ENCODE data around the gene USP44. TPM values are rescaled to one million over a fixed set of nuclear protein-coding genes. Genes with fewer than 3 reads are reported as not detected.

USP44 gene
- total RNA-seq, 1 donor from 2014 or later = 10.4 TPM

GRCh38 chr12:95497031-95497430, 54.2 kb downstream of the USP44 start:
- no peak overlapping the region for H3K27ac Mint-ChIP-seq (ENCODE audit: unreplicated experiment)
- peaks cover 2% of the 10 kb centered on the region for H3K27me3 Mint-ChIP-seq (ENCODE audit: unreplicated experiment)
- no peak for DNase-seq (ENCODE audit: low spot score)
- no peak for TF ChIP-seq CTCF (IDR thresholded peaks at IDR 0.05; ENCODE audit: unreplicated experiment)
- peaks cover 24% of the 10 kb centered on the region for H3K36me3 Mint-ChIP-seq (ENCODE audit: low read depth, unreplicated experiment)
- H3K4me1 Mint-ChIP-seq (ENCODE audit: unreplicated experiment) = peaks cover 4% of the 10 kb centered on the region
- H3K4me3 Mint-ChIP-seq (ENCODE audit: unreplicated experiment) = no peak overlapping the region
- H3K9me3 Mint-ChIP-seq (ENCODE audit: unreplicated experiment) = no peaks in the 10 kb centered on the region

GRCh38 chr12:95495433-95495832, 55.8 kb downstream of the USP44 start:
- no peak for DNase-seq (ENCODE audit: low spot score)
- Mint-ChIP-seq H3K4me1 (ENCODE audit: unreplicated experiment) (peaks cover 2% of the 10 kb centered on the region), H3K27me3 (ENCODE audit: unreplicated experiment) (peaks cover 2% of the 10 kb centered on the region), H3K4me3 (ENCODE audit: unreplicated experiment) (no peak overlapping the region), H3K9me3 (ENCODE audit: unreplicated experiment) (no peaks in the 10 kb centered on the region), H3K27ac (ENCODE audit: unreplicated experiment) (no peak overlapping the region), H3K36me3 (ENCODE audit: low read depth, unreplicated experiment) (peaks cover 24% of the 10 kb centered on the region)
- no peak for TF ChIP-seq CTCF (IDR thresholded peaks at IDR 0.05; ENCODE audit: unreplicated experiment)

- TF ChIP-seq CTCF (IDR thresholded peaks at IDR 0.05; ENCODE audit: unreplicated experiment) = no peak
- Mint-ChIP-seq H3K4me3 (ENCODE audit: unreplicated experiment) (no peak overlapping the region), H3K4me1 (ENCODE audit: unreplicated experiment) (no peaks in the 10 kb centered on the region), H3K9me3 (ENCODE audit: unreplicated experiment) (no peaks in the 10 kb centered on the region), H3K27me3 (ENCODE audit: unreplicated experiment) (peaks cover 2% of the 10 kb centered on the region), H3K27ac (ENCODE audit: unreplicated experiment) (no peak overlapping the region), H3K36me3 (ENCODE audit: low read depth, unreplicated experiment) (peaks cover 24% of the 10 kb centered on the region)
- no peak for DNase-seq (ENCODE audit: low spot score)
These were observed 56.4 kb downstream of the USP44 start for GRCh38 chr12:95494888-95495287.

- Mint-ChIP-seq H3K36me3 (ENCODE audit: low read depth, unreplicated experiment) (peaks cover 9% of the 10 kb centered on the region), H3K27me3 (ENCODE audit: unreplicated experiment) (no peaks in the 10 kb centered on the region), H3K27ac (ENCODE audit: unreplicated experiment) (no peak overlapping the region), H3K9me3 (ENCODE audit: unreplicated experiment) (no peaks in the 10 kb centered on the region), H3K4me3 (ENCODE audit: unreplicated experiment) (no peak overlapping the region), H3K4me1 (ENCODE audit: unreplicated experiment) (no peaks in the 10 kb centered on the region)
- no peak for TF ChIP-seq CTCF (IDR thresholded peaks at IDR 0.05; ENCODE audit: unreplicated experiment)
- DNase-seq (ENCODE audit: low spot score) = no peak
These were observed 58.8 kb downstream of the USP44 start for GRCh38 chr12:95492462-95492861.

- no peak overlapping the region for H3K4me3 Mint-ChIP-seq (ENCODE audit: unreplicated experiment)
- no peak for DNase-seq (ENCODE audit: low spot score)
- no peaks in the 10 kb centered on the region for H3K9me3 Mint-ChIP-seq (ENCODE audit: unreplicated experiment)
- H3K27me3 Mint-ChIP-seq (ENCODE audit: unreplicated experiment) = no peaks in the 10 kb centered on the region
- TF ChIP-seq CTCF (IDR thresholded peaks at IDR 0.05; ENCODE audit: unreplicated experiment) = no peak
- H3K36me3 Mint-ChIP-seq (ENCODE audit: low read depth, unreplicated experiment) = peaks cover 11% of the 10 kb centered on the region
- peaks cover 1% of the 10 kb centered on the region for H3K4me1 Mint-ChIP-seq (ENCODE audit: unreplicated experiment)
- no peak overlapping the region for H3K27ac Mint-ChIP-seq (ENCODE audit: unreplicated experiment)
These were observed 64.3 kb downstream of the USP44 start for GRCh38 chr12:95487024-95487423.

Data from endothelial cell (in vitro differentiated cells).